ENCODE data around the gene WDR54.
A peak's percentile ranks its signal among the peaks of the same experiment; 100 is the strongest.
"Not testable (repeated sequence)": the region's sequence is repeated elsewhere in the genome, so short reads cannot be mapped to it uniquely, and the experiment has no call there.

The WDR54 gene

DNA sequence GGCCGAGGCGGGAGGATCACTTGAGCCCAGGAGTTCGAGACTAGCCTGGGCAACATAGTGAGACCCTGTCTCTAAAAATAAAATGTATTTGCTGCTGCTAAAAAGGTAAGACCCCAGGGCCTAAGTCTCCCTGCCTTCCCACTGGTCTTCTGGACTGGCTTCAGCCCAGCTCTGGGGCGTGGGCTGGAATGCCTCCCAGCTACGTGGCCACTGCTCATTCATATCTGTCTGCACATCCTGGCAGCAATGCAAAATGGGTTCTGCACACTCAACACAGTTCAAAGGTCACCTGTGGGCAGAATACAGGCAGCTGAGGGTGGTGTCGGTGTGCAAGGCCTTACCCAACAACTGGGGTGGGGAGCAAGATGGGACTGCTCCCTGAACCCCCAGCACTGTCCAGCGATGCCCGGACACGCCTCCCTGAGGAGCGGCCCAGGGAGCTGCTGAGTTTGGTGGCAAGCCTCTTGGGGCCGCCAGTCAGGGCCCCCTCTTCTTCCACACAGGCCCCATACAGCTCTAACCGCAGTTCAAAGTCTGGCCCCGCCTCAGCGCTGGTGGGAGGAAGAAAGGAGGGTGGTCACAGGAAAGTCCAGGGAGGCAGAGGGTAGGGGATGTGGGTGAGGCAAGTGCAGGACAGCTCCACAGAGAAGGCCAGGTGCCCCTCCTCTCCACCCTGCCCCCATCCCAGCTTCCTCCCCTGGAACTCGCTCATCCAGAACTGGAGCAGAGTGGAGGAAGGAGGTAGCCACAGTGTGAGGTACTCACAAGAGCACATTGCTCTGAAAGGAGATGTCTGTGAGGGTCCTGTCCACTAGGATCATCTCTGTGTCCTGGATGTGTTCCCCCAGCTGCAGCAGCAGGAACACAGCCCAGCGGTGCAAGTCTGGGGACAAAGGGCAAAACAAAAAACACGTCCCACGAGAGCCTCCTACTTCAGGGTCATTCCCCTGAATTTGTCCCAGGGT, 8.2 kb downstream of the WDR54 start:
- no peak for DNase-seq (ENCODE audit: low read depth)

DNA sequence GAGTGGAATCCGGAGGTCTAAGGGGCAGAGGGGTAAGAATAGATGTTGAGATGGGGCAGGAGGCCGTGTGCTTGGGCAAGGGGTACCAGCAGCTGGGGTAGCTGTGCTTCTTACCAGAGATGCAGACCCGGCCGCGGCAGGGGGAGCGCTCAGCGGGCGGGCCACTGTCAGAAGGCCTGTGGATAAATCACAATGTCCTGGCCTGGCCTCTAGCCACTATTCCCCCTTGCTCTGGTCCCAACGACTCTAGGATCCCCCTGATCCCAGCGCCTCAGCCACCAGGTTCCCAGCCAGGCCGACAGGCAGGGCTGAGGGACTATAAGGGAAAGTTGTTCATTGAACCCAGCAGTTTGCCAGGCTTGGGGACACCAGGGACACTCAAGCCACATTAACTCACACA, 9.0 kb downstream of the WDR54 start:
- no peak for DNase-seq (ENCODE audit: low read depth)

DNA sequence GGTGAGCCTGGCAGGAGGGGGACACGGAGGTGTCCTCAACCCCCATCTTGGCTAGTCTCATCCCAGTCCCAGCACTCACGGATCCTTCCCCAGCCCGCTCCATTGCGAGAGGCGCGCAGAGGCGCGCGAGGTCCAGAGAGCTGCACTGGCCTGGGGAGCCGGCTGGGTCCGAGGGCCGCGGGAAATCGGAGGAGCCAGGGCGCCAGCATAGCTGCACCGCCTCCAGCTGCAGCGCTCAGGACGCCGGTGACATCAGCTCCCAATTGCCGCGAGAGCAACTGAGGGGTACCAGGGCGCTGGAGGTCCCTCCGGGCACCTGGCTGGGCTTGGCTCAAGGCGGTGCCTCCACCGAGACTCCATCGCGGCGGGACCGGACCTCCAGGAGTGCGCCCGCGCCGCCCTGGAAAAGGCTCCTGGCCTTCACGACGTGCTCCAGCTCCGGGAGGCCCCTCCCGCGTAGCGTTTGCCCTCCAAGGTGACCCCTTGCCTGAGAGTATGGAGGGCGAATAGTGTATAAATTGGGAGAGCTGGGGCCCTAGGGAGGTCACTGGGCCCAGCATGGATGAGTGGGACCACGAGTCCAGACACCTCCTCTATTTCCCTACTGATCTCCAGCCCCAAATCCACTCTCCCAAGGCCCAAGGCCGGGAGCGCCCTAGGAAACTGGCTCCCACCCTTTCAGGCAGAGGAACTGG, 14.7 kb downstream of the WDR54 start:
- no peak for DNase-seq (ENCODE audit: low read depth)

DNA sequence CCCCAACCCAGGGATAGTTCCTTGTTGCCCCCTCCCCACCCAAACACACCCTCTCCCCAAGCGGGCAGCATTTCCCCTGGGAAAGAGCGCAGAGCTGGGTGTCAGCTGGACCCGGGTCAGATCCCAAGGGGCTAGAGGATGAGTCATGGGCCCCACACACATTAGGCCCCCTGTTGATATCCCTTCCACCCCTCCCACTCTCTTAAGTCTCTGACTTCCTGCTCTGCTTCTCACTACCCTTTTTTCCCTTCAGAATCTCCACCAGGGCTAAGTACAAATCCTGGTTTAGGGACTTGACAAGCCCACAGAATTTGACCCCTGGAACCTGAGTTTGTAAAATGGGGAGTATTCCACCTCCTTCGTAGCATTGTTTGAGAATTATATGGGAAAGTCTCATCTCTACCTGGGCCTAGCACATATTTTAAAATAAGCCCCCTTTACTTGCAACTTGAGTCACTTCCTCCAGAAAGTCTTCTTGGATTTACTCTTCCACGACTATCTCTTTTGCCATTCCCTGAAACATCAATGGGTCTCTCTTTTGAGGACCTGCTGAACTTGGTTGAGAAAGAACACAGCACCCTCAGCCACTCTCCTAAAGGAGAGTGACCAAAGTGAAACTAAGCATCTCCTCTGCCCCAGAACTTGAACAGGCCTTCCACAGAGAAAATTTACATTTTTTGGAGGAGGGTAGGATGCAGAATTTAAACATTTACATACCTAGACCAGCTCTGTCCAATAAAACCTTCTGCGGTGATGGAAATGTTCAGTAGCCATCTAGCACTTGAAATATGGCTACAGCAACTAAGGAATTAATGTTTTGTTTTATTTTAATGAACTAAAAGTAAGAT, 15.5 kb downstream of the WDR54 start:
- no peak for DNase-seq (ENCODE audit: low read depth)

DNA sequence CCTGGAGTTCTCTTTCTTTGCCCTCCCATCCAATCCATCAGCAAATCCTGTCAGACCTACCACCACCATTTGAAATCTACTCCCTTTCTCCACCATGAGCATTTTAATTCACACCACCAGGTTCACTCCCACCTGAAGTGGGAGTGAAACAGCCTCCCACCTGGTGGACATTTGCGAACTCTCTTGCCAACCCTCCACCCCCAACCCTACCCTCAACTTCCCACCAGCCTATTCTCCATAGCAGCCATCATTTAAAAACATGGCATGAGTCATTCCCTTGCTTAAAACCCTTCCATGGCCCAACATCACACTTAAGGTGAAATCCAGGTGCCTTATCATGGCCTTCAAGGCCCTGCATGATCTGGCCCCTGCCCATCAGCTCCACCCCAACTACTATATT, 16.7 kb downstream of the WDR54 start:
- DNase-seq (ENCODE audit: low read depth): no peak

DNA sequence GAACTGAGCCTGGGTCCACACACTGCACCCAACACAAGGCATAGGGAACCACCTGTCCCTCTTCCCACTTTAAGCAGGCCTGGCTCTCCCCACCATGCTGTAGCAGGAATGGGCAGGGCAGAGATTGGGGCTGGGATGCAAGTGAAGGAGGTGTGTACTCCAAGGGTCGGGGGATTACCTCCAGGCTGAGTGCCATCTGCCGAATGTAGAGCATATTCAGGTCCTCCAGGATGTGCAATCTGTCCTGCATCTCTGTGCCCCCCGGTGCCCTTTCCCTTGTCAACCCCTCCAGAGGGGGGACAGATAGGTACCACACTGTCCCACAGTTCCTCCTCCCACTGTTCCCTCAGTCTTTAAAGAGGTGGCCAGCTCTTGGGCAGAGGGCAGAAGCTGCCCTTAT, 17.8 kb downstream of the WDR54 start:
- DNase-seq (ENCODE audit: low read depth): no peak

DNA sequence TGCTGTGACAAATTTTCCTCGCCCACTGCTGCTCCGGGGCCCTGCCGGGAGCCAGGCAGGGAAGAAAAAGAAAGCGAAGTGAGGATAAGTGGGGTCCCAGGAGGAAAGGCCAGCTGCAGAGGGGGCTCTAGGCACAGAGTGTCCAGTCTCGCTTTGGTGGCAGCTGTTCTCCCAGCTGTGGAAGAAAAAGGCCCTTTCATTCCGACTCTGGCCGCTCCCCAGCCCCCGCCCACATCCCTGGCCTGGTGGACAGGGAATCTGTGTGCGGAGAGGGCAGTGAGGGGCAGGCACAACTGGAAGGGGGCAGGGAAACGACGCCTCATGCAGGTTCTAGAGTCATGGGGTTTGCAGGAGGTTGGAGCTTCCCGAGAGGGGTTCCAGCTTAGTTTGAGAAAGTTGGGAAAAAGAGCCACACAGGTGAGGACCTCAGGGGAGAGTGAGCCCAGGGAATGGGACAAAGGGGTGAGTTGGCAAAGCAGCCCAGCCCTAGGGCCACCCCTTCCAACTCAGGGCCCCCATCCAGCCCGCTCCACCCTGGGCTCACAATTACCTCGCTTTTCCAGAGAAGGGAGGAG, 18.4 kb downstream of the WDR54 start:
- DNase-seq (ENCODE audit: low read depth): no peak

DNA sequence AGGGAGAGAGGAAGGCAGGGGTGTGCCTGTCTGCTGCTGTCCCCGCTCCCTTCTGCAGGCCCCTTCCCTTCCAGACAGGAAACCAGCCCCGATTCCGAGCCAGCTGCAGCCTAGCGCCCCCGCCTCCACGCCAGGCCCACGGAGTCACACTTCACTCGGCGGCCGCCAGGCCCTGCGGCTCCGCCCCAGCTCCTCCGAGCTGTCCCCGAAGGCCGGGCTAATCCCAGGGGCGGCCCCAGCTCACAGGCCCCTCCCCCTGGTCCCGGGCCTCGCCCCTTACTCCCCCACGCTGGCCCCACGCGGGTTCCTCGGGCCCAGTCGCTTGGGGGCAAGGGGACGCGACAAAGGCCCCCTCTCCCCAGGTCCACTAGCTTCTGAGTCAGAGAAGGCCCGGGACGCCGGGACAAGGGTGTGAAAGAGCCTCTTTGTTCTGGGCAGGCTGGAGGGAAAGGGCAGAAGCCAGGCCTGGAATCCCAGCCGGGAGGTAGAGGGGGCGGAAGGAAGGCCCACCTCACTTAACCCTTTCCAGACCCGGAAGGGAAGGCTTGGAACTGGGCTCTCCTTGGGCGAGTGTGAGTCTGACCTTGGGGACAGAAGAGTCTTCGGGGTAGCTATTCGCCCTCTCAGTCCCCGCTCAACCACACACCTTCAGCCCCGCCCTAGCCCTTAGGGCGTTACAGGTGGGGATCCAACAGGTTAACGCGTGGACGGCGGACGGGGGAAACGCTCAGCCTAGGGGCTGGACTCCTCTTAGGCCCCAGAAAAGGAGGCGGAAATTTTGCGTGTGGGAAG, 19.0 kb downstream of the WDR54 start:
- DNase-seq (ENCODE audit: low read depth): peak; percentile 43

DNA sequence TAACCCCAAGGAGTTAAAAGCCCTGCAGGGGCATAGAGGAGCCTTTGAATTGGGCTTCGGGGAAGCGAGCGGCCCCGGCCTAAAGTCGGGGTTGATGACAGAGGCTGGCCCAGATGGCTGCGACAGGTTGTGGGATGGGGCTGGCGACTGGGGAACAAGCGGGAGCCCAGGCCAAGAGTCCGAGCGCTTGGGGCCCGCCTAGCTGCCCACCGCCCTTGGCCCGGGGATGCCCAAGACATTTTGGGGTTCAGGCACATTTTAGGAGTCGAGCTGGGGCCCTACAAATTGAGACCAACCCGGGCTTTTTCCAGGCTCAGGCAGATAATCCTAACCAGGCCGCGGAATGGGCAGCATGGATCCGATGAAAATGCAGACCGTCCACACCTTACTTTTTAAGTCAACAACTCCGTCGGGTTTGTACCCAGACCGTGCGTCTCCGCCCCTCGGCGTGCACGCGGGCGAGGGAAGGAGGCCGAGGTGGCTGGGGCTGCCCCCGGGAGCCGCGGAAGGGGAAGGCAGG, 19.7 kb downstream of the WDR54 start:
- DNase-seq (ENCODE audit: low read depth): no peak

DNA sequence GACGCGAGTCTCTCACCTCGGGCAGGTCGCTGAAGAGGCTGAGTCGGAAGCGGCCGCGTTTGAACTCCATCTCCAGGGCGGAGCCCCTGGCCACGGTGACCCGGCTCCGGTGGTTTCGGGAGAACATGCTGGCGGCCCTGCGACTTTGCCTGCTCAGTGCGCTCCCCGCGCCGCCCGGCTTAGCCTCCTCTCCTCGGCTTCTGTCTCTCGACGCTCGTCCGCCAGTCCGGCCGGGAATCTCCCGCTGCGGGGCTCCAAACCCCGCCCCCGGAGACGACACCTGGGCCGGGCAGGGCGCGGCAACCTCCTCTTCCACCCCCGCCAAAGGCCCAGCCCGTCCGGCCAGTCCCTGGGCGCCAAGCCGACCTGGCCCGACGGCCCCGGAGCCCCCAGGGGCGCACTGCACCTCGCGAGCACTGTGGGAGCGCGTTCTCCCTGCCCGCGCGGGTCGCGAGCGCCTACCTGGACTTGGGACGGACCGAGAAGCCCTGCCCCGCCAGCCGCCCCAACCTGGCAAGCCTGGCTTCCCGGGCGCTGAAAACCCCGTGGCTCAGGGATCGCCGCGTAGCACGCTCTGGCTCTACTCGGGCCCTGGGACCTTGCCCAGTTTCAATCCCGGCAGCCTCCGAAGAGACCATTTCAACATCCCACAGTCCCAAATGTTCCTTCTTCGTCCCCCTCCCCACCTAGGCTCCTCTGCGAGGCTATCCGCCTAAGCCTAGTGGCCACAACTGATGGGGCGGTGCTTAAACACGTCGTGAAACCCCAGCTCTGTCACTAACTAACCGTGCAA, 20.4 kb downstream of the WDR54 start, which contains the start of gene RTKN:
Gene RTKN, minus strand, starts transcription at position 248 of the 793 bp plus-strand sequence. Its CDS starts 121 bp downstream, at position 127.
- DNase-seq (ENCODE audit: low read depth): no peak

DNA sequence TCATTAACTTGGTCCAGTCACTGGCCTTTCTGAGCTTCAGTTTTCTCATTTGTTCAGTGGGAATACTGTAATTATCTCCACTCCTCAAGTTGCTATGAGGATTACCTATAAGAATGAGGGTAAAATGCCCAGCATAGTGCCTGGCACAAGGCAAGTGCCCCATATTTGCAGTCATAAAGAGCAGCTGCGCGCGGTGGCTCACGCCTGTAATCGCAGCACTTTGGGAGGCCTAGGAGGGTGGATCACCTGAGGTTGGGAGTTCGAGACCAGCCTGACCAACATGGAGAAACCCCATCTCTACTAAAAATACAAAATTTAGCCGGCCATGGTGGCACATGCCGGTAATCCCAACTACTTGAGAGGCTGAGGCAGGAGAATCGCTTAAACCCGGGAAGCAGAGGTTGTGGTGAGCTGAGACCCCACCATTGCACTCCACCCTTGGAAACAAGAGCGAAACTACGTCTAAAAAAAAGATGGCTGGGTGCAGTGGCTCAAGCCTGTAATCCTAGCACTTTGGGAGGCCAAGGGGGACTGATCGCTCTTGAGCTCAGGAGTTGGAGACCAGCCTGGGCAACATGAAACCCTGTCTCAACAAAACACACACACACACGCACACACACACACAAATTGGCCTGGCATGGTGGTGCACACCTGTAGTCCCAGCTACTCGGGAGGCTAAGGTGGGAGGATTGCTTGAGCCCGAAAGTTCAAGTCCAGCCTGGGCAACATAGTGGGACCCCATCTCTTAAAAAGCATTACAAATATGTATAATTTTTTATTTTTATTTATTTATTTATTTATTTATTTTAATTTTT, 21.2 kb downstream of the WDR54 start:
- not testable (repeated sequence) for DNase-seq (ENCODE audit: low read depth)

DNA sequence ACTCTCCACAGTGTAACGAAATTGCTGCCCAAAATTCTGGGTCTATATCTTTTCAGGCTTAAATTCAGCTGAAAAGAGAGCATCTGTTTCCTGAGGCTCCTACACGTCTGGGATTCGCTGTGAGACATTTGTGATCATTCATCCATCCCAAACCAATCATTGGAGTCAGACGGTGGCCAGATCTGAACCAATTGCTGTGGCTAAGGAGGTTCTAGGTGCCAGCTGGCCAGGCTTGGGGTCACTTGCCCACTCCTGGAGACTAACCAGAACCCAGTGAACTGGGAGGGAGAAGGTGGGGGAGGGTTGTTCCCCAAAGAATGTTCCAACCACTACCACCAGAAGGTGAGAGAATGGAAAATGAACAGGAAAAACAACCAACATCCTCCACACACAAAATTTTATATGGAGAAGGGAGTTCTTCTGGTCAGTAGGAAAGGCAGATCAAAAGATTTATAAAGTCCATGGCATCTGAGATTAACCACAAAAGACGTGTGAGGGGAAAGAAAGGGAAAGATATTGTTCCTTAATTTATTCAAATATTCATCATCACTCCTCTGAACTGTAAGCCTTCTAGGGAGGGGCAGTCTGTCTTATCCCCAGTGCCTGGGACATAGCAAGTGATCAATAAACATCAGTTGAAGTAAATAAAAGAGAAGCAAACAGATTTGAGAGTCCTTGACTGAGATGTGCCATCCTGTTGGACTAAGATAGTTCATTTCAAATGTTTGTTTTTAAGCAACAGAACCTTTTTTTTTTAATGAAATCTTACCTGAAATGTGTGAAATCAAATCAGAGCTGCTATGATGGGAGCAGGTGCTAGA, 23.2 kb downstream of the WDR54 start:
- no peak for DNase-seq (ENCODE audit: low read depth)

DNA sequence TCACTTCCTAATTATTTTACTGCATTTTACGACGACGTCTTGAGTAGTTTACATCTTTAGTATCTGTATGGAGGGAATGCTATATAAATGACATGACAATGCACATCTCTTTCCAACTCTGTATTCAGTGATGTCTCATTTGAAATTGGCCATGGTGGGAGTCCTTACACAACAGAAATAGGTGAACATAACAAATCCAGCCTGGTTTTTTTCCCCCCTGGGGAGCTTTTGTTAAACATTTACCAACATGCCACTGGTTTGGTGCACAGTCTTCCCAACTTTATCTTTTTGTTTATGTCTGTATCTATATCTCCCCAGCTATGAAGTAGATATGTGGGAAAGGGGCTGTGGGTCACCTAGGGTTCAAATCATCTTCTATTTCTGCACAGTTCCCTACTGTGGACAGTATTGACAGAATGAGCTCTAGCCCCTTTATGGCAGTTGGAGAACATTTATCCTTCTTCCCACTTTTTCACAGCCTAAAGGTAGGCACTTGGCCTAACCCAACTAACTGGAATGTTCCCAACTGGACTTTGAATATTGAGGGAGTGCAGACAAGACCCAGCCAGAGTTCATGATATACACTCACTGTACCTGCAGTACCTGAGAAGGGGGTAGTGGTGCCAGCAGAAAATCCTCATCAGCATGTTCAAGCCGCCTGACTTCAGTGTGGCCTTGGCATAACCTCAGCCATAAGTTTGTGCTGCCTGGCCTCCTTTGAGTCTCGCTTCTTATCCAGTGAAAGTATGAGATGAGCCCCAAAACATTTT, 25.9 kb downstream of the WDR54 start:
- DNase-seq (ENCODE audit: low read depth): no peak

DNA sequence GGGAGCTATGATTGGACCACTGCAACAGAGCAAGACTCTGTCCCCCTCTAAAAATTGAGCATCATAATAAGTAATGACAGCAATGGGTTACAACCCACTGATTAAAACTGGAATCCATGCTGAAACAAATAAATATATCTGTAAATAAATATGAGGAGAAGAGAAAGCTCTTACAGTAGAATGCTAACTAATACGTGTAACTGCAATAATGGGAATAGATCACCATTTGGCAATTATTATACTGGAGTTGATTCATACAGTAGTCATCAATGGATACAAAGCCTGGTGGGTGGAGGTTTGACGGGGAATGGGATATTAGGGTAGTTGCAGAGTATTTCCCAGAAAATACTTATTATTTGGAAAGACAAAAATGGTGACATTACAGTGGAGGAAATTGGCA, 27.2 kb downstream of the WDR54 start:
- no peak for DNase-seq (ENCODE audit: low read depth)

DNA sequence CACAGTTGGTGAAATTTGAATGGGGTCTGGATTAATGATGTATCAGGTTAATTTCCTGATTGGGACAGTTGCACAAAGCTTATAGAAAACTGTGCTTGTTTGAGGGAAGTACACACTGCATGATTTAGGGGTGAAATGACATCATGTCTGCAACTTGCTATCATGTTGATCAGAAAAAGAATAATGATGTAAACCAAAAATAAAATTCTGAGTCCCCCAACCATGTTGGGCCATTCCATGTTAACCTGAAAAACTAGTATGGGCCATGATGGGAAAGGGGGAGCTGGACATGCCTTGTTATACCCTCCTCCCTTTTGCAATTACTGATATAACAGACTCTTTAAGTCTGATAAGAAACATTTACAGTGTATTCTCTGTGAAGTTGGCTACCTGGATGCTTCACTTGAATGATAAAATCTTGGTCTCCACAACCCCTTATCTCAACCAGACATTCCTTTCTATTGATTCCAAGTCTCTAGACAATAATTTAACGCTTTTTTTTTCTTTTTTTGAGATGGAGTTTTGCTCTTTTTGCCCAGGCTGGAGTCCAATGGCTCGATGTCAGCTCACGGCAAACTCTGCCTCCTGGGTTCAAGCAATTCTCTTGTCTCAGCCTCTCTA, 29.1 kb downstream of the WDR54 start:
- DNase-seq (ENCODE audit: low read depth): no peak

DNA sequence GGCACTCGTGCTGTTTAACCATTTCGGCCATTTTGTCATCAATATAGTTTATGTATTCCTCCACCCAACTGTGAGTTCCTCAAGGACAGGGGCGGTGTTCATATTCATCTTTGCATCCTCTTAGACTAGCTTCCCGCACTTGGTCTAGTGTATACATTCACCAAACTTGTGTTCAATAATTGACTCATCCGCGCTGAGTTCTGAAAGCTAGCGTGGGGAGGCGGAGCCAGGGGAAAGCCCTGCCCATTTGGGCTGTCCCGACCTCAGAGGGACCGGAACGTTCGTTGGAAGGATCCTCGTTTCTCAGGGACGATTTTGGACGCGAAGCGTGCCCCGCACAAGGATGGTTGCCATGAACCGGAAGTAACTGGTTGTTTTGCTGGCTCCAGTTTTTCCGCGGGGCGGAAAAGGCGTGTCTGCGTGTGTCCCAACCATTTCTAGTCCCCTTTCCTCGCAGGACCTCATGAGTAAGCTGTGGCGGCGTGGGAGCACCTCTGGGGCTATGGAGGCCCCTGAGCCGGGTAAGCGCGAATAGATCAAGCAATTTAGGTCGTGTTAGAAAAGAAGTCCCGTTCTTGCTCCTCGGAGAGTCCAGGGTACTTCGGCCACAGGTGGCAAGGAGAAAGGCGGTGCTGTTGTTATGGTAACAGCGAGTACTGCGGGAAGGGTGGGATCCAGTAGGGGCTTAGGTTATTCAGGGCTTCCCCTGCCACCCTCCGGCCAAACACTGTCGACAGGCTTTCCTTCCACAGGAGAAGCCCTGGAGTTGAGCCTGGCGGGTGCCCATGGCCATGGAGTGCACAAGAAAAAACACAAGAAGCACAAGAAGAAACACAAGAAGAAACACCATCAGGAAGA, 33.4 kb downstream of the WDR54 start, which contains the start of gene INO80B:
Gene INO80B, plus strand, starts transcription at position 434 of the 858 bp plus-strand sequence. Its CDS starts 30 bp downstream, at position 464.
- DNase-seq (ENCODE audit: low read depth): peak; percentile 97
